NCI-H187 treated with DMSO at 0.1 percent for 48 hours (cell line): ENCODE data around the gene GCNT2.
"Not testable (repeated sequence)": the region's sequence is repeated elsewhere in the genome, so short reads cannot be mapped to it uniquely, and the experiment has no call there.

Experiments
- DNase-seq: peaks from one replicate; lab custom pipeline; 2025; lab: John Stamatoyannopoulos, UW

GCNT2 gene

GRCh38 chr6:10547809-10548208, 26.7 kb downstream of the GCNT2 start:
- no peak for DNase-seq

GRCh38 chr6:10550764-10551163, 29.6 kb downstream of the GCNT2 start:
- no peak for DNase-seq

- DNase-seq = no peak
These were observed 31.2 kb downstream of the GCNT2 start for GRCh38 chr6:10552270-10552810.

GRCh38 chr6:10553871-10554270, 32.7 kb downstream of the GCNT2 start:
- no peak for DNase-seq

GRCh38 chr6:10554826-10555225, 33.7 kb downstream of the GCNT2 start:
- no peak for DNase-seq

- no peak for DNase-seq
These were observed 34.6 kb downstream of the GCNT2 start for GRCh38 chr6:10555625-10556309.

GRCh38 chr6:10556589-10556988, 35.4 kb downstream of the GCNT2 start:
- DNase-seq = no peak

GRCh38 chr6:10556992-10557391, 35.8 kb downstream of the GCNT2 start:
- DNase-seq = no peak

GRCh38 chr6:10557913-10558312, 36.8 kb downstream of the GCNT2 start:
- no peak for DNase-seq

GRCh38 chr6:10558565-10558964, 37.4 kb downstream of the GCNT2 start:
- DNase-seq = no peak

- no peak for DNase-seq
These were observed 38.5 kb downstream of the GCNT2 start for GRCh38 chr6:10559522-10560152.

- DNase-seq = no peak
These were observed 40.6 kb downstream of the GCNT2 start for GRCh38 chr6:10561611-10562199.

GRCh38 chr6:10564975-10565673, 44.0 kb downstream of the GCNT2 start:
- no peak for DNase-seq

GRCh38 chr6:10565913-10566312, 44.8 kb downstream of the GCNT2 start:
- DNase-seq = no peak

GRCh38 chr6:10567256-10568026, 46.3 kb downstream of the GCNT2 start:
- DNase-seq = no peak

- no peak for DNase-seq
These were observed 48.4 kb downstream of the GCNT2 start for GRCh38 chr6:10569392-10570127.

- DNase-seq = not testable (repeated sequence)
These were observed 54.4 kb downstream of the GCNT2 start for GRCh38 chr6:10575519-10575918.

GRCh38 chr6:10576226-10576625, 55.1 kb downstream of the GCNT2 start:
- DNase-seq = no peak

- DNase-seq = no peak
These were observed 56.0 kb downstream of the GCNT2 start for GRCh38 chr6:10577112-10577511.

GRCh38 chr6:10578723-10579122, 57.6 kb downstream of the GCNT2 start:
- DNase-seq = no peak

- DNase-seq = no peak
These were observed 58.7 kb downstream of the GCNT2 start for GRCh38 chr6:10579803-10580202.
